Colonic mucosa (tissue), 4 donors: Measurements from ENCODE around the gene CTSS. TPM values are rescaled to one million over a fixed set of nuclear protein-coding genes. Genes with fewer than 3 reads are reported as not detected.

Source experiments
- DNase-seq: peaks from one replicate; pipeline ENCODE4 v3.0.0-alpha.2; 2020
- H3K27ac ChIP-seq: fragments of 200-600 bp; one replicate; pipeline ENCODE4 v1.8.0; 2021
- H3K27me3 ChIP-seq: fragments of 200-600 bp; one replicate; pipeline ENCODE4 v1.8.0; 2021
- H3K36me3 ChIP-seq: fragments of 200-600 bp; one replicate; pipeline ENCODE4 v1.8.0; 2021
- H3K4me1 ChIP-seq: fragments of 200-600 bp; one replicate; pipeline ENCODE4 v1.8.0; 2021; ENCODE audit warnings: mild to moderate bottlenecking
- H3K4me3 ChIP-seq: fragments of 200-600 bp; one replicate; pipeline ENCODE4 v1.8.0; 2021
- H3K9ac ChIP-seq, 2 donors: one replicate each; pipeline ENCODE4 v1.7.0; 2013; ENCODE audit warnings: control low read depth in 2 of 2, low read depth in 2 of 2, low read length in 2 of 2
- H3K9me3 ChIP-seq: fragments of 200-600 bp; one replicate; pipeline ENCODE4 v1.8.0; 2021
- CTCF ChIP-seq: fragments of 200-600 bp; IDR thresholded peaks from one replicate; pipeline ENCODE4 v1.8.0; 2022; ENCODE audit warnings: antibody characterized with exemption, mild to moderate bottlenecking
- intact Hi-C: fragments of 100-400 bp; cut with DNase I; formaldehyde crosslinking; loops from one replicate; pipeline ENCODE4 v1.14.1; 2022
- total RNA-seq, 2 donors: library from RNA; stranded (reverse); fragmentation: NEBNext Ultra II Directional in 1 of 2; extraction: Animal tissue kit (Norgen Biotek cat#: 25700) in 1 of 2; gene quantifications; one replicate each; pipeline ENCODE4 v1.2.1, GENCODE V29; 2021
- donor health status: healthy.
- donor health status: DM: no; HTN: no; CAD: no.
- donor health status: DM: no; HTN: no; CAD: no.

The CTSS gene
- total RNA-seq, 2 donors from 2014 or later, result 210 to 554 TPM

DNA sequence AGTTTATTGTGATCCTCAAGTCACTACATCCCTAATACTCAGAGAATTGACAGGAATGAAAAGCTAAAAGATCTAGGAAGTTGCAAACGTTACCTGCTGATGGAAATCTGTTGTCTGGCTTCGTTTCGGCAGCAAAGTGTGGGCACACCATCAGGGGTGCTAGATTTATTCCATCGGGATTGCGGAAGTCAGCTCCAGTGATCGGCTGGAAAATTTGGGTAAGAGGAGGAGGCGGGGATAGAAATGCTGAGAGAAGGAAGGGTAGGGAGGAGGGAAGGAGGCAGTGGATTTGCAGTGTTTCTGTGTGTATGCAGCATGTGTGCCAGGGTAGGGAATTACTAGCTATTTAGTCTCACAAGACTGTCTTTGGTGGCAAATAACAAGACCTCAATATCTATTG lies 42.5 kb upstream of the CTSS start, which contains the start of gene CTSK:
Gene CTSK (minus strand): TSS at position 140 of the 400 bp plus-strand sequence. CDS start 1,455 bp downstream, outside the sequence.
- H3K4me3 ChIP-seq, result peak within 1 kb of the TSS; percentile 13
- H3K27me3 ChIP-seq, result no peaks in the 10 kb centered on the region
- TF ChIP-seq CTCF, result no peak
- H3K9ac ChIP-seq, result peak within 1 kb of the TSS in 1 of 2 donors; percentile 9
- no peaks in the 10 kb centered on the region for H3K4me1 ChIP-seq
- DNase-seq, result no peak
- no peaks in the 10 kb centered on the region for H3K9me3 ChIP-seq
- no peaks in the 10 kb centered on the region for H3K36me3 ChIP-seq
- intact Hi-C loops, result no loop called here
- peak within 1 kb of the TSS; percentile 42 for H3K27ac ChIP-seq

DNA sequence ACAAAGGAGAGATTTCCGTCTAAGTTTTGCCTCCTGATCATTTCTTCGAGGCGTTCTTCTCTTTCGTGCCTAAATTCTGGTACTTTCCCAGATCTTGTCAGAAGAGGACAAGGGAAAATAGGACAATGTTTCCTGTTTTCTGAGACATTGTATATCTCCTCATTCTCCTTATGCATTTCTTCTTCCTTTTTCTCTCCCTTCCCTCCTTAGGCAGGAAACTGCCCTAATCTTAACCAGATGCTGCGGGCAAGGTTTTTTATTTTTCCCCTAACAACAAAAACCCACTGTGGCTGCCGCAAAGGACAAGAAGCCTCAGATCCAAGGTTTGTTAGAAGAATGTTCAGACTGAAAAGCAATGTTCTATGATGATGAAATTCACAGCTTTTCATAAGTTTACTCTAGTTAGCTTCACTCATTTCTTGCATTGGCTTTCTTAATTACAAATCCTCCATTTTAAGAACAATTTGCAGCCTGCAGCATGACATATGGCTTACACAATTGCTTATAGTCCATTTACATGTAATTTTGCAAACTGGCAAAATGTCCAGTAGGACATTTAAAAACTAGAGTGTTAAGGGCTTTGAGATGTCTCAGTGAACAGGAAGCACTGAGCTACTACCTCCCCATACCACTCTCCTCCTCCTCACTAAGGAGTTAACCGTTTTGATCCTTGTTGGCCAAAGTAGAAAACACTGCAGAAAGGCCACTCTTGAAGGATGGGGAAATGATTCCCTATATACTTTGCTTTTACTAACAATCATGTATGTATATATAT lies 41.9 kb upstream of the CTSS start:
- Histone ChIP-seq H3K4me3 (peak overlapping the region; percentile 13), H3K27ac (peak overlapping the region; percentile 16), H3K36me3 (no peaks in the 10 kb centered on the region), H3K9ac (peak overlapping the region in 1 of 2 donors; percentile 9), H3K4me1 (no peaks in the 10 kb centered on the region), H3K27me3 (no peaks in the 10 kb centered on the region), H3K9me3 (no peaks in the 10 kb centered on the region)
- no peak for TF ChIP-seq CTCF
- no peak for DNase-seq
- intact Hi-C loops, result no loop called here

GRCh38 chr1:150805899-150806298 lies 40.3 kb upstream of the CTSS start:
- no peak for DNase-seq
- H3K4me3 ChIP-seq, result no peak overlapping the region
- H3K27ac ChIP-seq, result no peak overlapping the region
- no peak overlapping the region for H3K9ac ChIP-seq
- H3K9me3 ChIP-seq, result no peaks in the 10 kb centered on the region
- no peaks in the 10 kb centered on the region for H3K27me3 ChIP-seq
- H3K4me1 ChIP-seq, result no peaks in the 10 kb centered on the region
- H3K36me3 ChIP-seq, result no peaks in the 10 kb centered on the region
- TF ChIP-seq CTCF, result no peak
- intact Hi-C loops, result no loop called here

- no peak for TF ChIP-seq CTCF
- Histone ChIP-seq H3K27ac (no peak overlapping the region), H3K27me3 (no peaks in the 10 kb centered on the region), H3K9me3 (no peaks in the 10 kb centered on the region), H3K9ac (no peak overlapping the region), H3K36me3 (no peaks in the 10 kb centered on the region), H3K4me3 (no peak overlapping the region), H3K4me1 (no peaks in the 10 kb centered on the region)
- intact Hi-C loops, result no loop called here
- DNase-seq, result no peak
Measured at GRCh38 chr1:150804671-150805070, 39.1 kb upstream of the CTSS start.

- H3K36me3 ChIP-seq, result no peaks in the 10 kb centered on the region
Measured at GRCh38 chr1:150799089-150799488, 33.5 kb upstream of the CTSS start.

More at GRCh38 chr1:150799089-150799488, 33.5 kb upstream of the CTSS start:
- H3K9ac ChIP-seq, result no peak overlapping the region
- H3K4me3 ChIP-seq, result no peak overlapping the region
- H3K4me1 ChIP-seq, result no peaks in the 10 kb centered on the region
- no peak overlapping the region for H3K27ac ChIP-seq
- intact Hi-C loops, result no loop called here
- H3K9me3 ChIP-seq, result no peaks in the 10 kb centered on the region
- TF ChIP-seq CTCF, result no peak
- DNase-seq, result no peak
- no peaks in the 10 kb centered on the region for H3K27me3 ChIP-seq
